DOHH2 (cell line): ENCODE data around the gene CCDC24.

ENCODE experiments used
- EZH2phosphoT487 ChIP-seq: fragments of 200-600 bp; sonication (generic); IDR thresholded peaks from 2 replicates; pipeline ENCODE4 v1.6.1; 2017; ENCODE audit warnings: borderline replicate concordance, mild to moderate bottlenecking, antibody characterized with exemption, low read length, moderate library complexity, mixed read lengths
- TF ChIP-seq, protein P1 (sequence below): fragments of 200-600 bp; sonication (generic); IDR thresholded peaks from one replicate; pipeline ENCODE4 v1.5.1; 2014; ENCODE audit warnings: antibody characterized with exemption, mild to moderate bottlenecking, low read depth, low read length; ENCODE audit not compliant: poor library complexity, severe bottlenecking

DNA sequence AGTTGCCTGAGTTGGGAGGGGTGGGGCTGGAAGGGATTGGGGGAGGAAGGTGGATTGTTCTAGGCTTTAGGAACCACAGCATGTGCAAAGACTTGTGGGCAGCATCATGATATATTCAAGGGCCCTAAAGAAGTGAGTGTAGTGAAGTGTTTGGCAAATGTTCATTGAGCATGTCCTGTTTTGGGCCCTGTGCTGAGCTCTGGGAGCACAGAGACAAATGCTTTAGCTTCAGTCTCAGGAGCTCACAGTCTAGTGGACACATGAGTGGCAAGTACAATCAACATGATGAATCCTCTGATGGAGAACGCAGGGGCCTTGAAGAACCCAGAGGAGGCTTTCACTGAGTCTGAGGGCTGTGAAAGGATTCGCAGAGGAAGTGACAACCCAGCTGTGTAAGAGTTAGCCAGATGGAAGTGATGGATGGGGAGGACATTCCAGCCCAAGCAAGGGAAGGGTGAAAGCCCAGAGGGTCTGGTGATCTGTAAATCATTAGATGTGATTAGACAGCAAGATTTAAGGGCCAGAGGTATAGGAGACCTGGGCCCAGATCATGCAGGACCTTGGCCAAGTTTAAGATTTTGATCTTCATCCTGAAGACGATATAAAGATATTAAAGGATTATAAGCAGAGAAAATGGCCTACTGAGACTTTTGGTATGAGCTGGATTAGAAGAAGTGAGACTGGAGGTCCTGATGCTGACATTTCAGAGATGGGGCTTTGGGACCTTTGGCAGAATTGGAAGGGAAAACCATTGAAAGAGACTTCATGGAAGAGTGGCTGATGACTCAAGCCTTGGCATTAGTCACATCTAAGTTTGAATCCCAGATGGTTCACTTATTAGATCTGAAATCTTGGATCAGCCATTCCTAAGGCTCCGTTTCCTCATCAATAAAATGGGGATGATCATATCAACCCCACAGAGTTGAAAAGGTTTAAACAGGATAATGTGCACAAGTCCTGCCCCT is 40.1 kb upstream of the CCDC24 start:
- TF ChIP-seq, protein P1, sequence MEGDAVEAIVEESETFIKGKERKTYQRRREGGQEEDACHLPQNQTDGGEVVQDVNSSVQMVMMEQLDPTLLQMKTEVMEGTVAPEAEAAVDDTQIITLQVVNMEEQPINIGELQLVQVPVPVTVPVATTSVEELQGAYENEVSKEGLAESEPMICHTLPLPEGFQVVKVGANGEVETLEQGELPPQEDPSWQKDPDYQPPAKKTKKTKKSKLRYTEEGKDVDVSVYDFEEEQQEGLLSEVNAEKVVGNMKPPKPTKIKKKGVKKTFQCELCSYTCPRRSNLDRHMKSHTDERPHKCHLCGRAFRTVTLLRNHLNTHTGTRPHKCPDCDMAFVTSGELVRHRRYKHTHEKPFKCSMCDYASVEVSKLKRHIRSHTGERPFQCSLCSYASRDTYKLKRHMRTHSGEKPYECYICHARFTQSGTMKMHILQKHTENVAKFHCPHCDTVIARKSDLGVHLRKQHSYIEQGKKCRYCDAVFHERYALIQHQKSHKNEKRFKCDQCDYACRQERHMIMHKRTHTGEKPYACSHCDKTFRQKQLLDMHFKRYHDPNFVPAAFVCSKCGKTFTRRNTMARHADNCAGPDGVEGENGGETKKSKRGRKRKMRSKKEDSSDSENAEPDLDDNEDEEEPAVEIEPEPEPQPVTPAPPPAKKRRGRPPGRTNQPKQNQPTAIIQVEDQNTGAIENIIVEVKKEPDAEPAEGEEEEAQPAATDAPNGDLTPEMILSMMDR, result no peak
- no peak for TF ChIP-seq EZH2phosphoT487
